SJCRH30 (cell line): Measurements from ENCODE around the gene RAP1A. TPM values are rescaled to one million over a fixed set of nuclear protein-coding genes. Genes with fewer than 3 reads are reported as not detected.

Source experiments
- DNase-seq, 2 experiments: peaks; one replicate each; pipeline ENCODE4 v3.0.0-alpha.2; 2015 to 2020
- H3K27ac ChIP-seq: fragments of 250-450 bp; sonication (Bioruptor Pico); 2 replicates; pipeline ENCODE4 v1.5.1; 2020; ENCODE audit warnings: mild to moderate bottlenecking, moderate library complexity
- H3K27me3 ChIP-seq: fragments of 250-450 bp; sonication (Bioruptor Pico); 2 replicates; pipeline ENCODE4 v1.5.1; 2020; ENCODE audit warnings: mild to moderate bottlenecking, moderate library complexity
- H3K36me3 ChIP-seq: fragments of 250-450 bp; sonication (Bioruptor Pico); 2 replicates; pipeline ENCODE4 v1.5.1; 2020; ENCODE audit warnings: mild to moderate bottlenecking, moderate library complexity
- H3K4me1 ChIP-seq: fragments of 250-450 bp; sonication (Bioruptor Pico); 2 replicates; pipeline ENCODE4 v1.5.1; 2020; ENCODE audit warnings: mild to moderate bottlenecking, moderate library complexity
- H3K4me3 ChIP-seq: fragments of 250-450 bp; sonication (Bioruptor Pico); 2 replicates; pipeline ENCODE4 v1.5.1; 2020; ENCODE audit warnings: mild to moderate bottlenecking, moderate library complexity
- H3K9me3 ChIP-seq: fragments of 250-450 bp; sonication (Bioruptor Pico); replicated peaks from 2 replicates; pipeline ENCODE4 v1.5.1; 2020; ENCODE audit warnings: mild to moderate bottlenecking, moderate library complexity
- total RNA-seq: library from RNA; depleted of rRNA; stranded (reverse); fragments of >200 nt; shearing (Covaris generic); gene quantifications from 2 replicates; pipeline ENCODE4 v1.2.3, GENCODE V29; 2014

RAP1A gene
- total RNA-seq, 1 experiment from 2014 or later: 39.0 TPM

DNA sequence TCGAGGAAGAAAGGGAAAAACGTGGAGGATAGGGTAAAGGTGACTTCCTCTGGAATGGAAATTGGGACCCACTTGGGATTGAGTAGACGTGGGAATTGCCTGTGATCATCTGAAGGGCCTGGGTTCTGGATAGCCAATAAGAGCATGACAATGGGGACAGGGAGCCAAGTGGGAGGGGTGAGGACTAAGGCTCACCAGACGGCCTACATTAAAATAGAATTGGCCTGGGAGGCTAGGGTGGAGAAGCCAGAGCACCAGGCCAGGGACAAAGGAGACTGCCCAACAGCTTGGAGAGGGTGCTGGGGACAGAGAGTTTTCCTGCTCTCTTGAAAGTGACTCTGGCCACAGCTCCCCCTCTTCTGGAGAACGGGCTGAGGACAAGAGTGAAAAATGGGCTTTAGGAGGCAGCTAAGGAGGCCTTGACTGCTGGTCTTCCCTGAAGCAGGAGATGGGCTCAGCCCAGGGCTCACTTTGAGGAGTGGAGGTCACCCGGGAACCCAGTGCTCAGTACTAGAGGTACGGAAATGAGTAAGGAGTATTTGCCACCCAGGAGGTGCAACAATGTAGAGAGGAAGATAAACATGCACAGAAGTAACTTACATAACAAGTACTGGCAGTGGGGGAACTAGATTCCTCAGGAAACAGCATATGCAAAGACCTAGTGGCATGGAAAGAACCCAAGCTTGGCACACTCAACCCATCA is 100.8 kb downstream of the RAP1A start:
- DNase-seq: no peak
- H3K36me3 ChIP-seq: 0 out of 2 replicates have a peak, but pooled peaks cover 7% of the 10 kb centered on the region
- peak overlapping the region; percentile 92 for H3K27ac ChIP-seq
- no peaks in the 10 kb centered on the region for H3K27me3 ChIP-seq
- H3K4me3 ChIP-seq: no peak overlapping the region
- peaks cover 47% of the 10 kb centered on the region for H3K4me1 ChIP-seq
- no peaks in the 10 kb centered on the region for H3K9me3 ChIP-seq

DNA sequence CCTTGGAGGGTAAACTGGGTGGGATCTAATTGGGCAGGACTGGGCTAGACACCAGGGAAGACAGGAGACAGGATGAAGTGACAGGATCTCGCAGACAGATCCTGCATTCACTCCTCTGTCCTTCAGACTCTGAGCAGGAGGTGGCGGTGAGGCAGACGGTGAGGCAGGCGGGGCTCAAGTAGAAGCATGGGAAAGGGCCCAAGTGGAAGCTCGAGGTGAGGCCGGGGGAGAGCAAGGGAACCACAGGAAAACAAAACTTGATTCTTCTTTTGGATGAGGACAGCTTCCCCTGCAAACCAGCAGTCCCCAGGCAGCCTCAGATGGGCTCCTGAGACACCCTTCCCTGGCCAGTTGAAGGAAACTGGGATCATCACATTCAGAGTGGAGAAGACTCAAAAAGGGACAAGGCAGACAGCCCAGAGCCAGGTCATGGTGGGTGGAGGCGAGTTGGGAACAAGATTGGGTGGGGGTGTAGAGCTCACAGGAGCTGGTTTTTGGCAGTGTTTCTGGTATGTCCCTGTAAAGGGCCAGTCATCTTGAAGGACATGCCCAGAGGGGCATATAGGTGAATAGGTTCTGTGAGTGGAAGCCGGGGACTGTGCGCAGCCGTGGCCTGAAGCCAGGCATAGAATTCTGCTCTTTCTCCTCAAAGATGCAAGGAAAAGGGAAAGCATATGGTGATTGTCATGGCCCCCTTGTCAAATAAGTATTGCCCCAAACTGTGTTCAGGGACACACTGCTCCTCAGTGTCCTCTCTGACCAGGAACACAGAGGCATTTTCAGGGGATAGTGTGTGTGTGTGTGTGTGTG is 101.6 kb downstream of the RAP1A start:
- Histone ChIP-seq H3K9me3 (no peaks in the 10 kb centered on the region), H3K27ac (peak overlapping the region; percentile 92; the same call in 1 of the 2 replicates), H3K27me3 (no peaks in the 10 kb centered on the region), H3K4me3 (no peak overlapping the region), H3K36me3 (peaks cover 12% of the 10 kb centered on the region), H3K4me1 (peaks cover 55% of the 10 kb centered on the region)
- no peak for DNase-seq

- no peak for DNase-seq
- Histone ChIP-seq H3K27ac (no peak overlapping the region), H3K4me3 (no peak overlapping the region), H3K27me3 (no peaks in the 10 kb centered on the region), H3K9me3 (no peaks in the 10 kb centered on the region), H3K36me3 (peaks cover 26% of the 10 kb centered on the region), H3K4me1 (peaks cover 71% of the 10 kb centered on the region)
Measured at GRCh38 chr1:111723091-111723806, 103.7 kb downstream of the RAP1A start.

DNA sequence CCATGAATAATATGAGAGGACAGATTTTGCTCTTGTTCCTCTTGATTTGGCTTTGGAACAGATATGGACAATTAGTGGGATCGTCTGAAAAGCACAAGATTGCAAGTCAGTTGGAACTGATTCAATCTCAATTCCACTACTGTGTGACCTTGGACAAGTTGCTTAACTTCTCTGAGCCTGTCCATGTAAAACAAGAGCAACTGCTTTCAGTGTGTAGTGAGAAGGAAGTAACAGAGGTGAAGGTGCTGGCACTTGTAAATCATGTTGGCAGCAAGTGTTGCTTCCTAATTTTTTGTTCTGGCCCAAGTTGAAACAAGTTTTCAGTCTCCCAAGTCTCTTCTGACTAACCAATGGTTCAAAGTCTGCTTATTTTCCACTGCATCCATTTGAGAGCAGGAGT is 104.3 kb downstream of the RAP1A start:
- Histone ChIP-seq H3K36me3 (peaks cover 29% of the 10 kb centered on the region), H3K27ac (no peak overlapping the region), H3K27me3 (no peaks in the 10 kb centered on the region), H3K9me3 (no peaks in the 10 kb centered on the region), H3K4me1 (peaks cover 73% of the 10 kb centered on the region), H3K4me3 (no peak overlapping the region)
- no peak for DNase-seq

- Histone ChIP-seq H3K36me3 (peaks cover 29% of the 10 kb centered on the region), H3K27me3 (no peaks in the 10 kb centered on the region), H3K9me3 (no peaks in the 10 kb centered on the region), H3K4me3 (no peak overlapping the region), H3K27ac (peak overlapping the region; percentile 60), H3K4me1 (peaks cover 71% of the 10 kb centered on the region)
- peak; percentile 95 to 98 for DNase-seq
Measured at GRCh38 chr1:111725192-111725591, 105.6 kb downstream of the RAP1A start.

DNA sequence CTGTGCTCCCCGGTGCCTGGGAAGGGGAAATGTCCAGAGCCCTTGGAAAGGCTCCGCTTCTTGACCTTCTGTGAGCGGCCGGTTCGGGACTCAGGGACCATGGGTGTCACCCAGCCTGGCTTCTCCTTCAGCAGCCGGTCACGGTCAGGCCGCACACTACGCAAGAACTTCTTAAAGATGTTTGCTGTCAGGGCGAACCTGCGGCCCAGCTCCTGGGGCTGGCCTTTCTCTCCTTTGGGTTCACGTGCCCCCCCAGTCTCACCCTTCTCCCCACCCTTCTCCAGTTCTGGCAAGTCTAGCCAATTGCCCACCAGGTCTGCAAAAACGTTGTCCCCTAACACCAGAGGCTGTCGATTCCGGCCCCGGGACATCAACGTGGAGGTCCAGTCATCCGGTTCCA is 107.5 kb downstream of the RAP1A start:
- peaks cover 68% of the 10 kb centered on the region for H3K4me1 ChIP-seq

DNA sequence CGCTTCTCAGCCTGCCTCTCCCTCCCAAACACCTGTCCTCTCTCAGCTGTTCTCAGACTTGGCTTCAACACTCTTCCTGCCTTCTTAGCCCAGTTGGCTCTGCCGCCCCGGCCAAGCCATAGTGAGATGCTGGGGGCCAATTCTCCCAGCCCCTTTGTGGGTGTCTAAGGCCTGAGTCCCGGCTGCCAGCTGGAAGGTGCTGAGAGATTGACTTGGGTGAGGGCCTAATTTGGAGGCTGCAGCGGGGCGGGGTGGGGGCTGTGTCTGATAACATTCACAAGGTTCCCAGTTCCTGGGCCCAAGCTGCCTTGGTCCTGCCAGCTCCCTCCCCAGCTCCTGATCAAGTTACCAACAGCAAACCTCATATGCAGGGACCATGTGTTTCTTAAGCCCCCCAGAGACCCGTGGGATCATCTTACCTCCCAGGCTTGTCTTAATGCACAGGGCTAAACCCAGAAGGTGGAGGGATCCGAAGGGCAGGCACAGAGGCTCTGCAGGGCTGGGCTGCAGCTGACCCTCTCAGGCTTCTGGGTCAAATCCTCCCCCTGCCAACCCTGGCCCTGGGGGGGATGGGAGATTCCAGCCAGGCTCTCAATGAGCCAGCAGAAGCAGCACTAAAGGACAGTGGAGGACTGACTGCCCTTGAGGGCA is 109.8 kb downstream of the RAP1A start:
- peak overlapping the region; percentile 62 for H3K27ac ChIP-seq
- no peak overlapping the region for H3K4me3 ChIP-seq
- DNase-seq: peak; percentile 93 to 96
- no peaks in the 10 kb centered on the region for H3K9me3 ChIP-seq
- H3K36me3 ChIP-seq: peaks cover 29% of the 10 kb centered on the region
- H3K4me1 ChIP-seq: peaks cover 76% of the 10 kb centered on the region
- H3K27me3 ChIP-seq: no peaks in the 10 kb centered on the region

More for the DNA sequence above, 107.5 kb downstream of the RAP1A start:
- Histone ChIP-seq H3K27ac (no peak overlapping the region), H3K9me3 (no peaks in the 10 kb centered on the region), H3K4me3 (no peak overlapping the region), H3K27me3 (no peaks in the 10 kb centered on the region), H3K36me3 (peaks cover 32% of the 10 kb centered on the region)
- no peak for DNase-seq

GRCh38 chr1:111729946-111730681 is 110.5 kb downstream of the RAP1A start:
- Histone ChIP-seq H3K27me3 (no peaks in the 10 kb centered on the region), H3K36me3 (peaks cover 33% of the 10 kb centered on the region), H3K4me1 (peaks cover 76% of the 10 kb centered on the region), H3K27ac (peak overlapping the region; percentile 62), H3K9me3 (no peaks in the 10 kb centered on the region), H3K4me3 (no peak overlapping the region)
- DNase-seq: peak; percentile 43 to 67

- Histone ChIP-seq H3K27me3 (no peaks in the 10 kb centered on the region), H3K4me1 (peaks cover 79% of the 10 kb centered on the region), H3K27ac (no peak overlapping the region), H3K4me3 (no peak overlapping the region), H3K36me3 (peaks cover 33% of the 10 kb centered on the region), H3K9me3 (no peaks in the 10 kb centered on the region)
- no peak for DNase-seq
Measured at GRCh38 chr1:111730706-111731105, 111.1 kb downstream of the RAP1A start.

DNA sequence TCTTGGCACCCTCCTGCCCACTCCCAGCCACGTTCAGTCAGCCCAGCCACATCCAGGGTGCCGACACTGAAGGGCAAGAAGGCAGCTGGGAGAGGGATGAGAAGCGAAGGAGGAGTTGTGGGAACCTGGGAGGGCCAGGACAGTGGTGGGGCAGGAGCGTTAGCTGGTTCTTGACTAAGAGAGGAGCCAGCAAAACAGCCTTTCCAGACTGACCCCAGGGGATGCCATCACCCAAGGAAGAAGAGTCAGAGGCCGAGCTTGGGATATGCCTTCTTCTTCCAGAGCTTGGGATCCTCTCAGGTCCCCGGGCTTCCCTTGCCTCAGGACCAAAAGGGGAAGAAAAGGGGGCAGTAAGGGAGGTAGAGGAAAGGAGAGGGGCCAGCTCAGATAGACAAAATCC is 112.4 kb downstream of the RAP1A start:
- Histone ChIP-seq H3K9me3 (no peaks in the 10 kb centered on the region), H3K4me3 (no peak overlapping the region), H3K27me3 (no peaks in the 10 kb centered on the region), H3K4me1 (peaks cover 77% of the 10 kb centered on the region), H3K36me3 (peaks cover 22% of the 10 kb centered on the region; the same call in 1 of the 2 replicates), H3K27ac (no peak overlapping the region)
- no peak for DNase-seq

GRCh38 chr1:111732718-111733117 is 113.1 kb downstream of the RAP1A start:
- no peak for DNase-seq
- peaks cover 79% of the 10 kb centered on the region for H3K4me1 ChIP-seq

DNA sequence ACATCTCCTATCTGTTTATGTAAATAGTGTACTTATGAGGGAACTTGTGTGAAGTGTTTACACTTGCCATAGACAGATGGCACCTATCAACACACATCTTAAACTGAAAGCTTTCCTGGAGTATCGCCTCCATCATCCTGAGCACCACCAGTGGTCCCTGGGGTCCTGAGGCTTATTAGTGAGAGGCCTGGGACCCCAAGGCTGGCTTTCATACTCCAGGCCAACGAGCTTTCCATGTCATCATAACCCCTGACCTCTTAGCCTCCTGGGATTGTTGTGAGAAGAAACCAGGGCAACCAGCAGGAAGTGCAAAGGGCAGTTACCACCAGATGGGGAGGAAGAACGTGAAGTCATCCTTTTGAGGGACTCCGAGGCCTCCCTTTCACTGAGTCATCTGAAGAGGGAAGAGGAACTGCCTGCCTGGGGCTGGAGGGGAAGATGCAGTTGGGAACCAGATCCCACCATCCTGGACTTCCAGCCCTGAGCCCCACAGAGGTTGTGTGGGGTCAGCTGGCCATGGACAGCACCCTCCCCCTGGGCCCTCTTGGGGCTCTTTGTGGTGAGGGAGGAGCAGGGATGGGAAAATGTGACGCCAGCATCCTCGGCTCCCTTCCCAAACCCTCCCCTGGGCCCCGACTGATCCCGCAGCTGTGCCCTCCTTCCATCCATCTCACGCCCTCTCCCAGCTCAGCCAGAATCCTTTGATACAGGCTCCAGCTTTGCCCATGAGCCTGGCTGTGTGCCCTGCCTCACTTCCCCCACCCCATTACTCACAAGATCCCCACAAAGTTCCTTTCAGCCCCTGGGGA is 113.8 kb downstream of the RAP1A start:
- Histone ChIP-seq H3K4me1 (peaks cover 77% of the 10 kb centered on the region), H3K27ac (peak overlapping the region; percentile 71)

More at GRCh38 chr1:111732718-111733117, 113.1 kb downstream of the RAP1A start:
- Histone ChIP-seq H3K27me3 (no peaks in the 10 kb centered on the region), H3K9me3 (no peaks in the 10 kb centered on the region), H3K27ac (peak overlapping the region; percentile 71), H3K36me3 (peaks cover 15% of the 10 kb centered on the region; the same call in 1 of the 2 replicates), H3K4me3 (no peak overlapping the region)

DNA sequence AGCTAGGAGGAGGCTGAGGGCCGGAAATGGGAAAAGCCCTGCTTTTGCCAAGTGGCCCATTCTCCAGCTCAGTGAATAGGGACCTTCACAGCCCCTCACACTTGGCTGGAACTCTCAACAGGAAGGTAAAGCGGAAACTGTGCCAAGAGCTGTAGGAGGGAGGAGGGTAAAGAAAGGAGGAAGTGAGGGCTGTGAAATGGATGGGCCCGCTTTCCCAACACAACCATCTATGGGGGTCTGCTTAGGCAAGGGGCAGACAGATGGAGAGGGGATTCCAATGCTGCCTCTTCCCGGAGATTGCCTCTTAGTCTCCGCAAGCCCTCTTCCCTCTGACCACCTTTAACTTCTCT is 114.4 kb downstream of the RAP1A start:
- peaks cover 71% of the 10 kb centered on the region for H3K4me1 ChIP-seq
- peak overlapping the region; percentile 71 for H3K27ac ChIP-seq
- DNase-seq: no peak
- H3K36me3 ChIP-seq: peaks cover 11% of the 10 kb centered on the region; the same call in 1 of the 2 replicates
- H3K9me3 ChIP-seq: no peaks in the 10 kb centered on the region
- no peaks in the 10 kb centered on the region for H3K27me3 ChIP-seq
- H3K4me3 ChIP-seq: no peak overlapping the region

More for the DNA sequence above, 113.8 kb downstream of the RAP1A start:
- peak; percentile 89 to 93 for DNase-seq
- Histone ChIP-seq H3K27me3 (no peaks in the 10 kb centered on the region), H3K9me3 (no peaks in the 10 kb centered on the region), H3K4me3 (no peak overlapping the region), H3K36me3 (peaks cover 12% of the 10 kb centered on the region; the same call in 1 of the 2 replicates)
